Measurements from ENCODE around the gene CX3CR1.

The CX3CR1 gene

DNA sequence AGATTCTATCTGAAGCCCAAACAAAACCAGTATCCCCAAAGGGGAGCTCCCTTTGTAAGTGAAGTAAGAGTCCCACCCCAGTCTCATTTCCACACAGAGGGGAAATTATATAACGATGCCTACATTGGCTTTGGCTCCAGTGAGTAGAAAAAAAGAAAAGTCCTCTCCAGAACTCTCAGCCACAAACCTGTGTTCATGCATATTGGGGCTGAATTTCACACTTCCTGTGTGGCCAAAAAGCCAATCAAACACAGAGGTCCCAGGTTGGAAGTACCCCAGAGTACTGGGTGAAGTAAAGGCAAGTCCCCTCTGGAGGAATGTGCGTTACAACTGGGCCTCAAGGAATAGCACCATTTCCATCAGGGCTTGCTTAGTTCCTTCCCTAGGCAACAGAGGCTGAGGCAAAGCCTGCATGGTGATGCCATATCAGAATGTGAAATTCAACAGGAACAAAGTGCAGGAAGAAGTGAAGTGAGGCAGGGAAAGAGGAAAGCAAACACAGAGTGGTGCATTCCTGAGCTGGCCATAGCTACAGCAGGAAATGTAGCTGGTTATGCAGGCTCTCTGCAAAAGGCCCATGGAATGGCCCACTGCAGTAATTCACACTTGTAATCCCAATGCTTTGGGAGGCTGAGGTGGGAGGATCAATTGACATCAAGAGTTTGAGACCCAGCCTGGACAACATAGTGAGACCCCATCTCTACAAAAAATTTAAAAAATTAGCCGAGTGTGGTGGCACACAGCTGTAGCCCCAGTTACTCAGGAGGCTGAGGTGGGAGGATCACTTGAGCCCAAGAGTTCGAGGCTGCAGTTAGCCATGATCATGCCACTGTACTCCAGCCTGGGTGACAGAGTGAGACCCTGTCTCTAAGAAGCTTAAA, 16.6 kb upstream of the CX3CR1 start:
- TF ChIP-seq FOXP2 (optimal IDR thresholded peaks at IDR 0.05; ENCODE audit: borderline replicate concordance, extremely low read depth, extremely low read length, insufficient read depth), result no peak

GRCh38 chr3:39295184-39295775, 15.4 kb upstream of the CX3CR1 start:
- no peak for TF ChIP-seq TAF1 (IDR thresholded peaks at IDR 0.05; ENCODE audit: borderline replicate concordance, insufficient read depth, low read length)
- no peak for TF ChIP-seq FOXP2 (optimal IDR thresholded peaks at IDR 0.05; ENCODE audit: borderline replicate concordance, extremely low read depth, extremely low read length, insufficient read depth)
- TF ChIP-seq REST (IDR thresholded peaks at IDR 0.05; ENCODE audit: insufficient read depth in 1 of 2, low read depth in 2 of 2, low read length in 2 of 2), result no peak
- no peak for TF ChIP-seq POLR2AphosphoS5 (IDR thresholded peaks at IDR 0.05; ENCODE audit: low read depth, low read length)
- TF ChIP-seq SIN3A (IDR thresholded peaks at IDR 0.05; ENCODE audit: borderline replicate concordance, insufficient read depth, low read length), result no peak

GRCh38 chr3:39294446-39295183, 14.8 kb upstream of the CX3CR1 start:
- no peak for TF ChIP-seq FOXP2 (optimal IDR thresholded peaks at IDR 0.05; ENCODE audit: borderline replicate concordance, extremely low read depth, extremely low read length, insufficient read depth)
- TF ChIP-seq POLR2AphosphoS5 (IDR thresholded peaks at IDR 0.05; ENCODE audit: low read depth, low read length), result no peak
- no peak for TF ChIP-seq SIN3A (IDR thresholded peaks at IDR 0.05; ENCODE audit: borderline replicate concordance, insufficient read depth, low read length)
- TF ChIP-seq REST (IDR thresholded peaks at IDR 0.05; ENCODE audit: insufficient read depth in 1 of 2, low read depth in 2 of 2, low read length in 2 of 2), result no peak
- TF ChIP-seq TAF1 (IDR thresholded peaks at IDR 0.05; ENCODE audit: borderline replicate concordance, insufficient read depth, low read length), result no peak

DNA sequence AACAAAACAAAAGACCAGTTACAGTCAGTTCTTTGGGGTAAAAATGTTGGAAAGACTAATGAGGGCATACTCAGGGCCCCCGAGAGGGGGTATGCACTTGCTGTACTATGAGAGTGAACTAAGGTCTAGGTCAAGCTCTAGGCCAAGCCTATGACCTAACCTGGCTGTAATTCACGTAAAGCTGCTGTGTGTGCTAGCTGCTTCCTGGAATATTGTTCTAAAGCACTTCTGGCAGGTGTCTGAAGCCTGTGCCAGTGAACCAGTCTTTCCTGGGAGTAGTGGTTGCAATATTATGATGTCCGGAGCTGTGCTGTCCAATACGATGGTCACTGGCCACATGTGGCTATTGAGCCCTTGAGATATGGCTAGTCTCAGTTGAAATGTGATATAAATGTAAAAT, 13.1 kb upstream of the CX3CR1 start:
- no peak for TF ChIP-seq REST (IDR thresholded peaks at IDR 0.05; ENCODE audit: insufficient read depth in 1 of 2, low read depth in 2 of 2, low read length in 2 of 2)
- TF ChIP-seq FOXP2 (optimal IDR thresholded peaks at IDR 0.05; ENCODE audit: borderline replicate concordance, extremely low read depth, extremely low read length, insufficient read depth), result no peak

DNA sequence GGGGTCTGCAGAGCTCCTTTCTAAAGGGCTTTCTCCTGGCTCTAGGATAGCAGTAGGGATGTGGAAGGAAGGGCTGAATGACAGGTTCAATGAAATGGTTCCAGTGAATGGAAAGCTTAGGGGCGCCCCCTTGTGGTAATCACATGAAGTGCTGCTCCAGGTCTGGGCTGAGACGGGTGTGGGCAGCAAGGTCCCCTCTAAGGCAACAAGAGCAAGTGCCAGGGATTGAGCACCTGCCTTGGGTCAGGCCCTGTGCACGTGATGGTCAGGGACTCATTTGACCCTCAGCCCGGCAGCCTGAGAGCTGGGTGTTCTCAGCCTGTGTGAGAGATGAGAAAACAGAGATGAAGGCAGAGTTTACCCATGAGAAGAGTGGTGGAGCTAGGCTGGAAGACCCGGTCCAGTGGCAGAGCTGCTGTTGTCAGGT, 12.1 kb upstream of the CX3CR1 start:
- TF ChIP-seq SIN3A (IDR thresholded peaks at IDR 0.05; ENCODE audit: borderline replicate concordance, insufficient read depth, low read length), result no peak
- no peak for TF ChIP-seq POLR2AphosphoS5 (IDR thresholded peaks at IDR 0.05; ENCODE audit: low read depth, low read length)
- no peak for TF ChIP-seq TAF1 (IDR thresholded peaks at IDR 0.05; ENCODE audit: borderline replicate concordance, insufficient read depth, low read length)
- no peak for TF ChIP-seq REST (IDR thresholded peaks at IDR 0.05; ENCODE audit: insufficient read depth in 1 of 2, low read depth in 2 of 2, low read length in 2 of 2)
- TF ChIP-seq FOXP2 (optimal IDR thresholded peaks at IDR 0.05; ENCODE audit: borderline replicate concordance, extremely low read depth, extremely low read length, insufficient read depth), result no peak

Data from PFSK-1 (cell line).